Spinal cord (tissue), 10 donors: ENCODE data around the gene FPR3. TPM values are rescaled to one million over a fixed set of nuclear protein-coding genes. Genes with fewer than 3 reads are reported as not detected.
"Not testable (repeated sequence)": the region's sequence is repeated elsewhere in the genome, so short reads cannot be mapped to it uniquely, and the experiment has no call there.

ENCODE experiments used
- DNase-seq, 6 donors: peaks; one replicate each; pipeline versions ENCODE4 v3.0.0 to v3.0.0-alpha.2; 2013 to 2015; ENCODE audit warnings: low spot score in 6 of 6, low read depth in 4 of 6
- H3K27ac ChIP-seq: one replicate; pipeline ENCODE4 v1.5.1; 2013; ENCODE audit warnings: low read depth, low read length, control low read depth
- H3K27me3 ChIP-seq: one replicate; pipeline ENCODE4 v1.6.1; 2013; ENCODE audit warnings: low read length; ENCODE audit not compliant: control insufficient read depth, insufficient read depth
- H3K36me3 ChIP-seq: one replicate; pipeline ENCODE4 v1.6.1; 2013; ENCODE audit warnings: low read length; ENCODE audit not compliant: control insufficient read depth, insufficient read depth
- H3K4me1 ChIP-seq: one replicate; pipeline ENCODE4 v1.6.1; 2013; ENCODE audit warnings: low read length; ENCODE audit not compliant: control insufficient read depth, insufficient read depth
- H3K4me3 ChIP-seq: one replicate; pipeline ENCODE4 v1.5.1; 2013; ENCODE audit warnings: low read depth, low read length, control low read depth
- H3K9me3 ChIP-seq: one replicate; pipeline ENCODE4 v1.6.1; 2013; ENCODE audit warnings: low read length; ENCODE audit not compliant: control insufficient read depth, insufficient read depth
- WGBS: methylation state at CpG from one replicate; pipeline ENCODE4 v1.1.5; 2013; ENCODE audit warnings: missing lambda C conversion rate; ENCODE audit not compliant: insufficient coverage; 5-methylcytosine and 5-hydroxymethylcytosine counted together
- polyA plus RNA-seq, 2 donors: library from polyadenylated mRNA; unstranded; fragments of 120-200 nt; gene quantifications; one replicate each; pipeline ENCODE4 v1.2.1, GENCODE V29; 2013; ENCODE audit not compliant: insufficient read length in 2 of 2
- total RNA-seq, 2 donors: library from RNA; depleted of rRNA in 1 of 2; stranded (reverse); fragments of 120-200 nt in 1 of 2; fragments of >200 nt in 1 of 2; gene quantifications; one replicate each; pipeline versions ENCODE4 v1.2.3 to v1.2.4, GENCODE V29; 2013 to 2014
- donor health status: healthy.

Gene FPR3
- total and polyA plus RNA-seq, 4 donors = 0.09 to 2.6 (median 0.17) TPM; not detected in 1

DNA sequence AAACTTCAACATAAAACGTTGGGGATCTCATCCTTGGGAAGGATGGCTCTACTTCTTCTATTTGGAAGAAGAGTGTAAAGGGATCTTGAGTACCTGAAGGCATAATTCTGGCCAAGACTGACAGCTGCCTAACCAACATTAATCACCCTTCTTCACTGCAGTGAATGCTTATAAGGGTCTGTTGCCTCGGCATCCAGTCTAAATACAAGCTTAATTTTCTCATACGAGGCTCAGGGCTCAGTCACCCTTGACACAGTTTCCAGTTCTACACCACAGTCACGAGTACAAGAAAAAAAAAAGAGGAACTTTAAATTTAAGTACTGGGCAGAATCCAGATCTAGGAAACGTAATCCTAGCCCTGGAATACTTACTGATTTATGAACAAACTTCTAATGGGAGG lies 9.0 kb downstream of the FPR3 start:
- no peak for DNase-seq
- peaks cover 6% of the 10 kb centered on the region for H3K4me1 ChIP-seq
- no peaks in the 10 kb centered on the region for H3K27me3 ChIP-seq
- no CpG with 5 or more reads among the region's 5 CpGs for WGBS
- no peak overlapping the region for H3K27ac ChIP-seq
- no peak overlapping the region for H3K4me3 ChIP-seq
- H3K9me3 ChIP-seq = no peaks in the 10 kb centered on the region
- no peaks in the 10 kb centered on the region for H3K36me3 ChIP-seq

DNA sequence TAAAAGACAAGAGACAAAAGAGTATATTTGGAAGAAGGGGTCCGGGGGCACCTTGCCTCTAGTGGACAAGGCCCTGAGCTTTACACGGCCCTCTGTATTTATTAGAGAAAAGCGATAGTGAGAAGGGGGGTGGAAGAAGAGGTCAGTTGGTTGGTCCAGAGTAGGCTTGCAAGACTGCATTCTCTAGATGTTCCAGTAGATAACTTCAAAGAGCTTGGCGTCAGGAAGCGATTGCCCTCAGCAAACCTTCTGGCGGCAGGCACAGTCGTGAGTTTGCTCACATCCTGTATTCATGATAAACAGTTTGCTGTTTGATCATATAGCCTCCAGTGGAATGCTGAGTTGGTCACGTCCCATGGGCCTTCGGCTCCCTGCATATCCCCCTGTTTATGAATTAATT lies 9.8 kb downstream of the FPR3 start:
- H3K9me3 ChIP-seq, H3K27ac ChIP-seq, H3K4me3 ChIP-seq, H3K4me1 ChIP-seq, DNase-seq, H3K36me3 ChIP-seq, H3K27me3 ChIP-seq: not testable (repeated sequence)
- WGBS = 90% methylated on average over 5 of the region's 9 CpGs

GRCh38 chr19:51805396-51805795 lies 10.4 kb downstream of the FPR3 start:
- DNase-seq, H3K27ac ChIP-seq, H3K4me1 ChIP-seq, H3K9me3 ChIP-seq, H3K27me3 ChIP-seq, H3K4me3 ChIP-seq, H3K36me3 ChIP-seq: not testable (repeated sequence)
- 100% methylated on average over 1 of the region's 8 CpGs for WGBS

GRCh38 chr19:51806571-51806970 lies 11.6 kb downstream of the FPR3 start:
- WGBS = 100% methylated on average over 1 of the region's 5 CpGs
- not testable (repeated sequence) for H3K27me3 ChIP-seq, H3K27ac ChIP-seq, H3K4me3 ChIP-seq, H3K36me3 ChIP-seq, DNase-seq, H3K9me3 ChIP-seq, H3K4me1 ChIP-seq

DNA sequence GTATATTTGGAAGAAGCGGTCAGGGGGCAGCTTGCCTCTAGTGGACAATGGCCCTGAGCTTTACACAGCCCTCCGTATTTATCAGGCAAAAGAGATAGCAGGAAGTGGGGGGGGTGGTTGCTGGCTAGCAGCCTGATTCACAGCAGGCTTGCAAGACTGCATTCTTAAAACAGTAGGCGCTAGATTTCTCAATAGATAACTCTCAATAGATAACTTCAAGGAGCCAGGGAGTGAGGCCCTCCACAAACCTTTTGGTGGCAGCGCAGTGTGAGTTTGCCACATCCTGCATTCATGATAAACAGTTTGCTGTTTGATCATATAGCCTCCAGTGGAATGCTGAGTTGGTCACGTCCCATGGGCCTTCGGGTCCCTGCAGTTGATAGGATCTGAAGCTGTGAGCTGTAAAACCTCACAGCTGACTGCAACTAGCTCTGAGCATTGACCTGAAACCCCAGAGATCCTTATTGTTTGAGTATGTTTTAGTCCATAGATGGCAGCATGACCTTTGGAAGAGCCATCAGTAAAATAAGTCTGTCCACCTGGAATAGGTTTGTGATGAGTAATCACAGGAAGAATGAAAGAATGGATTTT lies 12.2 kb downstream of the FPR3 start:
- DNase-seq = no peak
- WGBS = 43% methylated on average over 5 of the region's 6 CpGs
- no peaks in the 10 kb centered on the region for H3K4me1 ChIP-seq
- no peak overlapping the region for H3K4me3 ChIP-seq
- no peaks in the 10 kb centered on the region for H3K36me3 ChIP-seq
- no peaks in the 10 kb centered on the region for H3K9me3 ChIP-seq
- H3K27me3 ChIP-seq = no peaks in the 10 kb centered on the region
- H3K27ac ChIP-seq = no peak overlapping the region

DNA sequence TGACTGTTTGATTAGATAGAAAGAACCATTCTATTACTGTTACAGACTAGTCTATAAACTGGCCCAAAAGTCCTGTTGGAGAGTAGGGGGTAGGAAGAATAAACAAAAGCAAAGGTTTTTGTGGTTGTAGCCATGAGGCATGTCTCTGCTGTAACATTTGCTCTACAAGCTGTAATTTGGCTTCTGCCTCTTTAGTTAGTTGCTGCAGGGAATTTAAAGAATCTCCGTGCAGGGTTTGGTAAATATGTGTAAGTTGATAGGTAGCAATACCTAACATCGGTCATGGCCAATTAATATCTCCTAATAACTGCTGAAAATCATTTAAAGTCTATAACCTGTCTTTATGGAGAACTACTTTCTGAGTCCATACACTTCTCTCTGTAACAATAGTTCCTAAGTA lies 13.0 kb downstream of the FPR3 start:
- H3K36me3 ChIP-seq = no peaks in the 10 kb centered on the region
- no CpG with 5 or more reads among the region's 2 CpGs for WGBS
- H3K4me1 ChIP-seq = no peaks in the 10 kb centered on the region
- H3K4me3 ChIP-seq = no peak overlapping the region
- no peaks in the 10 kb centered on the region for H3K27me3 ChIP-seq
- DNase-seq = no peak
- H3K9me3 ChIP-seq = no peaks in the 10 kb centered on the region
- H3K27ac ChIP-seq = no peak overlapping the region

DNA sequence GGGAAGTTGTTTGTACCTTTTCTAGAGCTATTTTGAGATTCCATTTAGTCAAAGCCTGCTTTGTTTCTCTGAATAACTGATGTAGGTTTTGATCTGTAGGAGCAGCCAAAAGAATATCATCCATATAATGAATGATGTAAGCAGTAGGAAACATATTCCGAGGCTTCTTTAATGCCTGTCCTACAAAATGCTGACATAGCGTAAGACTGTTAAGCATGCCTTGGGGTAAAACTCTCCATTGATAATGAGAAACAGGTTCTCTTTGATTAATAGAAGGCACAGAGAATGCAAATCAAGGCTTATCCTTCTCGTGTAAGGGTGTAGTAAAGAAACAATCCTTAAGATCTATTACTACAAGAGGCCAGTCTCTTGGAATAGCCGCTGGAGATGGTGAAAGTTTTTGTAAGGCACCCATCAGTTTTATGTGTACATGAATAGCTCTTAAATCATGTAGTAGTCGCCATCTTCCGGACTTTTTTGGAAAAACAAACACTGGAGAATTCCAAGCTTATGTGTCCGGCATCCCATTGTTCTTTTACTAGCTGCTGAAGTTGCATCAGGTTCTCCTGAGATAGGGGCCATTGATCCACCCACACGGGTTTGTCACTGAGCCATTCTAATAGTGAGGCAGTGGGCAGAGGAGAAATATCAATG lies 13.5 kb downstream of the FPR3 start:
- H3K4me1 ChIP-seq = no peaks in the 10 kb centered on the region
- H3K4me3 ChIP-seq = no peak overlapping the region
- 93% methylated on average over 3 of the region's 8 CpGs for WGBS
- no peaks in the 10 kb centered on the region for H3K36me3 ChIP-seq
- no peaks in the 10 kb centered on the region for H3K9me3 ChIP-seq
- DNase-seq = no peak
- H3K27ac ChIP-seq = no peak overlapping the region
- H3K27me3 ChIP-seq = no peaks in the 10 kb centered on the region

DNA sequence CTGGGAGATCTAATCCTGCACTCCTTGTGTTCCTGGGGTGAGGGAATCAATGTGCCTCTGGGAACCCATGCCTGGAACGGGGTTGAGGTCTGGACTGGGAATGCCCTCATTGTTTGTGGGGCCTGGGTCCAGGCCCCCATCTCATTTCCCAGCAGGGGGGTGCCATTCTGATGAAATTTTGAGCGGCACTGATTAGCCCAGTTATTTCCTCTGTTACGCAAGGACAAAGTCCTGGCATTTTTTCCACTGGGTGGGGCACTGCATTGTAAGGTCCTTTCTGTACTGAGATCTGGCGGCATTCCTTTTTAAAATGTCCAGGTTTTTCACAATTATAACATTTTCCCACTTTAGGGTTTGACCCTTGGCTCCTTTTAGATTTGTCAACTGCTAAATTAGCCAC lies 14.8 kb downstream of the FPR3 start:
- 79% methylated on average over 4 of the region's 4 CpGs for whole genome bisulfite sequencing
- no peak overlapping the region for H3K27ac ChIP-seq

GRCh38 chr19:51810223-51810622 lies 15.3 kb downstream of the FPR3 start:
- WGBS = 68% methylated on average over 7 of the region's 7 CpGs

More for the DNA sequence above, 14.8 kb downstream of the FPR3 start:
- Histone ChIP-seq H3K36me3 (no peaks in the 10 kb centered on the region), H3K27me3 (no peaks in the 10 kb centered on the region), H3K9me3 (no peaks in the 10 kb centered on the region), H3K4me1 (no peaks in the 10 kb centered on the region), H3K4me3 (no peak overlapping the region)
- DNase-seq = no peak

DNA sequence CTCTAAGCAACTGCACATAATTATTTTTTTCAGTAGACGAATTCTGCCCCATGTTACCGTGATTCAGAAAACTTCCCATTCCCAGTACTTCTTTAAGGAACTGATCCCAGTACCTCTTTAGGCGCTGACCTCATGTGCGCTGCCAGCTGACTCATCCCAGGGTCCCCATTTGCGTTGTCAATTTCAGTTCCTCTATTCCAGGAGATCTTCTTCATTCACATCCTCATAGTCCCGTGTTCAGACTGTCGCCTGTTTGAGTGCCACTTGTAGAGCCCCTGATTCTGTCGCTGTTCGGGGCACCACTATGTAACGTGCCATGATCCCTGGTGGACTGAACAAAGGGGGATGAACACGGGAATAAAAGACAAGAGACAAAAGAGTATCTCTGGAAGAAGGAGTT lies 16.4 kb downstream of the FPR3 start:
- DNase-seq = no peak
- no peak overlapping the region for H3K4me3 ChIP-seq
- no peak overlapping the region for H3K27ac ChIP-seq
- H3K36me3 ChIP-seq = no peaks in the 10 kb centered on the region
- no peaks in the 10 kb centered on the region for H3K4me1 ChIP-seq
- WGBS = 87% methylated on average over 11 of the region's 11 CpGs
- H3K27me3 ChIP-seq = no peaks in the 10 kb centered on the region
- H3K9me3 ChIP-seq = no peaks in the 10 kb centered on the region

More at GRCh38 chr19:51810223-51810622, 15.3 kb downstream of the FPR3 start:
- Histone ChIP-seq H3K36me3 (no peaks in the 10 kb centered on the region), H3K9me3 (no peaks in the 10 kb centered on the region), H3K4me1 (no peaks in the 10 kb centered on the region), H3K27ac (no peak overlapping the region), H3K27me3 (no peaks in the 10 kb centered on the region), H3K4me3 (no peak overlapping the region)
- no peak for DNase-seq
